Naive B cell (primary cell): ENCODE measurements around the gene MAN2A2. TPM values are rescaled to one million over a fixed set of nuclear protein-coding genes. Genes with fewer than 3 reads are reported as not detected.
"Not testable (repeated sequence)": the region's sequence is repeated elsewhere in the genome, so short reads cannot be mapped to it uniquely, and the experiment has no call there.

Source experiments
- ATAC-seq, 2 donors: fragments of 150-1000 bp; cut with Tn5 transposase; 2 replicates each; pipeline ENCODE4 v1.10.0; 2021; ENCODE audit warnings: low read depth in 2 of 2, mild to moderate bottlenecking in 2 of 2, moderate library complexity in 2 of 2
- DNase-seq: peaks from one replicate; pipeline ENCODE4 v3.0.0; 2022
- H3K27ac Mint-ChIP-seq, 6 donors: one replicate each; pipeline ENCODE4 v1.8.0; 2020 to 2022; ENCODE audit warnings: mild to moderate bottlenecking in 6 of 6, mixed read lengths in 6 of 6, moderate library complexity in 5 of 6, inconsistent platforms in 2 of 6
- H3K27me3 Mint-ChIP-seq, 3 donors: one replicate each; pipeline ENCODE4 v1.8.0; 2021 to 2022; ENCODE audit warnings: mixed read lengths in 3 of 3, mild to moderate bottlenecking in 1 of 3
- H3K36me3 Mint-ChIP-seq, 2 donors: one replicate each; pipeline ENCODE4 v1.8.0; 2020 to 2022; ENCODE audit warnings: mixed read lengths in 2 of 2, inconsistent platforms in 1 of 2, mild to moderate bottlenecking in 1 of 2
- H3K4me1 Mint-ChIP-seq, 3 donors: one replicate each; pipeline ENCODE4 v1.8.0; 2020 to 2022; ENCODE audit warnings: mixed read lengths in 3 of 3, inconsistent platforms in 1 of 3, mild to moderate bottlenecking in 1 of 3, moderate library complexity in 1 of 3
- H3K4me3 Mint-ChIP-seq, 8 donors: one replicate each; pipeline ENCODE4 v1.8.0; 2020 to 2022; ENCODE audit warnings: mild to moderate bottlenecking in 8 of 8, mixed read lengths in 8 of 8, moderate library complexity in 8 of 8, inconsistent platforms in 2 of 8
- H3K9me3 Mint-ChIP-seq, 7 donors: one replicate each; pipeline ENCODE4 v1.8.0; 2020 to 2022; ENCODE audit warnings: mixed read lengths in 7 of 7, mild to moderate bottlenecking in 5 of 7, inconsistent platforms in 2 of 7, moderate library complexity in 1 of 7
- polyA plus RNA-seq, 6 donors: library from polyadenylated mRNA; unstranded; fragments of 300-500 nt; fragmentation: Illumina TruSeq; gene quantifications; one replicate each; pipeline ENCODE4 v1.2.3, GENCODE V29; 2021; ENCODE audit warnings: low read depth in 6 of 6

MAN2A2 gene
- polyA plus RNA-seq, 6 donors from 2014 or later, result 1.4 to 8.9 (median 6.5) TPM

DNA sequence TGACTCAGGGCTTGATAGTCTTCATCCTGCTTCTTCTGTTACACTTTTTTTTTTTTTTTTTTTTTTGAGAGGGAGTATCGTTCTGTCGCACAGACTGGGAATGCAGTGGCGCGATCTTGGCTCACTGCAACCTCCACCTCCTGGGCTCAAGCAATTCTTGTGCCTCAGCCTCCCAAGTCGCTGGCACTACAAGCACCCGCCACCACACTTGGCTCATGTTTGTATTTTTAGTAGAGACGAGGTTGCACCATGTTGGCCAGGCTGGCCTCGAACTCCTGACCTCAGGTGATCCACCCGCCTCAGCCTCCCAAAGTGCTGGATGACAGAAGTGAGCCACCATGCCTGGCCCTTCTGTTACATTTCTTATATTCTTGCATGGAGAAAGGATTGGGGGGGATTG is 28.1 kb upstream of the MAN2A2 start:
- H3K4me3 Mint-ChIP-seq, result peak overlapping the region in 1 of 8 donors; percentile 53
- H3K36me3 Mint-ChIP-seq, result peaks cover 0 to 17% of the 10 kb centered on the region in 2 donors
- not testable (repeated sequence) for DNase-seq, H3K9me3 Mint-ChIP-seq, H3K27me3 Mint-ChIP-seq, ATAC-seq
- peak overlapping the region in 1 of 6 donors; percentile 15 for H3K27ac Mint-ChIP-seq
- H3K4me1 Mint-ChIP-seq, result peaks cover 17 to 32% (median 23%) of the 10 kb centered on the region in 3 donors

DNA sequence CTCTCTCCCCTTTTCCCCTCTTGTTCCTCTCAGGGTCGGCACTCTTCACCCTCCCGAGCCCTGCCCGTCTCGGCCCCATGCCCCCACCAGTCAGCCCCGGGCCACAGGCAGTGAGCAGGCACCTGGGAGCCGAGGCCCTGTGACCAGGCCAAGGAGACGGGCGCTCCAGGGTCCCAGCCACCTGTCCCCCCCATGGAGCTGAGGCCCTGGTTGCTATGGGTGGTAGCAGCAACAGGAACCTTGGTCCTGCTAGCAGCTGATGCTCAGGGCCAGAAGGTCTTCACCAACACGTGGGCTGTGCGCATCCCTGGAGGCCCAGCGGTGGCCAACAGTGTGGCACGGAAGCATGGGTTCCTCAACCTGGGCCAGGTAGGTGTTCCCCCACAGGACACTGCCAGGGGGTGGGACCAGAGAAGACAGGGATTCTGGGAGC is 27.5 kb upstream of the MAN2A2 start:
- no peak overlapping the region for H3K27ac Mint-ChIP-seq

DNA sequence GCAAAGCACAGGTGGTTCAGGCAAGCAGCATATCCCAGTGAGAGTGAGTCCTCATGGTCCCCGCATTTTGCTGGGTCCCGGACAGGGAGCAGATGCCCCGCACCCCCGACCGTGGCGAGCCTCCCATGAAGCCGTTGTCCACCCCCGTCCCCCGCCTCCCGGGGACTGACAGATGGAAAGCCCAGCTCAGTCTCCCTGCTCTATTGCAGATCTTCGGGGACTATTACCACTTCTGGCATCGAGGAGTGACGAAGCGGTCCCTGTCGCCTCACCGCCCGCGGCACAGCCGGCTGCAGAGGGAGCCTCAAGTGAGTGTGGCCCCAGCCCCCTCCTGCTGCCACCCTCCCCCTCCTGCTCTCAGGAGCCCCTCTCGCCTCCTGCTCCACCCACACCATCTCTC is 27.1 kb upstream of the MAN2A2 start:
- ATAC-seq, result no peak
- H3K4me3 Mint-ChIP-seq, result no peak overlapping the region
- H3K27ac Mint-ChIP-seq, result peak overlapping the region in 1 of 6 donors; percentile 54
- no peaks in the 10 kb centered on the region for H3K9me3 Mint-ChIP-seq
- H3K36me3 Mint-ChIP-seq, result peaks cover 0 to 17% of the 10 kb centered on the region in 2 donors
- no peak for DNase-seq
- no peaks in the 10 kb centered on the region for H3K27me3 Mint-ChIP-seq
- H3K4me1 Mint-ChIP-seq, result peaks cover 7 to 22% (median 14%) of the 10 kb centered on the region in 3 donors

More for the DNA sequence above, 27.5 kb upstream of the MAN2A2 start:
- DNase-seq, result no peak
- Mint-ChIP-seq H3K27me3 (no peaks in the 10 kb centered on the region), H3K9me3 (no peaks in the 10 kb centered on the region), H3K4me3 (no peak overlapping the region), H3K36me3 (peaks cover 0 to 17% of the 10 kb centered on the region in 2 donors), H3K4me1 (peaks cover 11 to 26% (median 17%) of the 10 kb centered on the region in 3 donors)
- ATAC-seq, result no peak

DNA sequence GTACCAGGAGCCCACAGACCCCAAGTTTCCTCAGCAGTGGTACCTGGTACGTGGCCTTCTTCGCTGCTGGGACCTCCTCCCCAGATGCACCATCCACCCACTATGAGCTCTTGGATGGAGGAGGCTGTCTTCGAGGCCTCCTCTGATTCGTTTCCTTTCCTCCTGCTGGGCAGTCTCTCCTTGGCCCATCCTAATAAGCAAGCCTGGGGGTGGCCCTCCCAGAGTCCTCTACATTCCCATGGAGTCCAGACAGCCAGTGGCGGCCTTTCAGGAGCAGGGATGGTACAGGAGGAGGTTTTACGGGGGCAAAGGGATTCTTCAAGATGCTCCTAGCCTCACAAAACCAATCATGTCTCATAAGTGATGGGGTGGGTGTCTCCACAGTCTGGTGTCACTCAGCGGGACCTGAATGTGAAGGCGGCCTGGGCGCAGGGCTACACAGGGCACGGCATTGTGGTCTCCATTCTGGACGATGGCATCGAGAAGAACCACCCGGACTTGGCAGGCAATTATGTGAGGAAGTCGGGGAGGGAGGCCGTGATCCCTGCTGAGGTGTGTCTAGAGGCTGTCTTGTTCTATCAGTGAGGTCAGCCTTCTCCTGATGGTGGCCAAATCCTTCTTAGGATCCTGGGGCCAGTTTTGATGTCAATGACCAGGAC is 26.5 kb upstream of the MAN2A2 start:
- Mint-ChIP-seq H3K27me3 (no peaks in the 10 kb centered on the region), H3K9me3 (no peaks in the 10 kb centered on the region), H3K36me3 (peaks cover 0 to 17% of the 10 kb centered on the region in 2 donors), H3K4me1 (peaks cover 7 to 22% (median 14%) of the 10 kb centered on the region in 3 donors), H3K4me3 (peak overlapping the region in 1 of 8 donors; percentile 25), H3K27ac (peak overlapping the region in 1 of 6 donors; percentile 54)
- DNase-seq, result no peak
- ATAC-seq, result no peak

DNA sequence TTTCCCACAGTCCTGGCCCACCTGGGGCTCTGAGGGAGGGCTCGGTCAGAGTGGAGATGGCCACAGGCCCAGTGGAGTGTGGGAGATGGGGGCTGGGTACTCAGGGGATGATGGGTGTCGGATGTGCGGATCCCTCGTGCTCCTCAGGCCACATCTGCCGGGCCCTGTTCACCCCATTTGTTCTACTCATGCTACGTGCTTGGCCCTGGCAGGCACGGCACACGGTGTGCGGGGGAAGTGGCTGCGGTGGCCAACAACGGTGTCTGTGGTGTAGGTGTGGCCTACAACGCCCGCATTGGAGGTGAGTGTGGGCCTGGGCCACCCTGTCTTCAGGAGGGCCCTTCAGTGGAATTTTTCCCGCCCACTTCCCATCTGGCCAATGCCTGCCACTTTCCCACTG is 25.8 kb upstream of the MAN2A2 start:
- no peaks in the 10 kb centered on the region for H3K27me3 Mint-ChIP-seq
- no peak overlapping the region for H3K4me3 Mint-ChIP-seq
- peaks cover 5 to 20% (median 12%) of the 10 kb centered on the region in 3 donors for H3K4me1 Mint-ChIP-seq
- peaks cover 0 to 17% of the 10 kb centered on the region in 2 donors for H3K36me3 Mint-ChIP-seq
- DNase-seq, result no peak
- no peaks in the 10 kb centered on the region for H3K9me3 Mint-ChIP-seq
- no peak for ATAC-seq
- H3K27ac Mint-ChIP-seq, result peak overlapping the region in 2 of 6 donors; percentile 54 to 79

DNA sequence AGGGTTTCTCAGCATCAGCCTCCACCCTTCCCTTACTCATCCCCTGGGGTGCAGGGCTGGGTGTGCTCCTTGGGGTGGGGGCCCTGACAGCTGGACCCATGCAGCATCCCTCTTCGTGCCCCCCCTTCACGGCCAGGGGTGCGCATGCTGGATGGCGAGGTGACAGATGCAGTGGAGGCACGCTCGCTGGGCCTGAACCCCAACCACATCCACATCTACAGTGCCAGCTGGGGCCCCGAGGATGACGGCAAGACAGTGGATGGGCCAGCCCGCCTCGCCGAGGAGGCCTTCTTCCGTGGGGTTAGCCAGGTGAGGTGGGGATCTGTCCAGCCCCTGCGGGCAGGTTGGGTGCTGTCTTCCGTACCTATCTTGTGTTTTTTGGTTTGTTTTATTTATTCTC is 25.1 kb upstream of the MAN2A2 start:
- Mint-ChIP-seq H3K4me1 (peaks cover 3 to 13% (median 5%) of the 10 kb centered on the region in 3 donors), H3K4me3 (no peak overlapping the region)

DNA sequence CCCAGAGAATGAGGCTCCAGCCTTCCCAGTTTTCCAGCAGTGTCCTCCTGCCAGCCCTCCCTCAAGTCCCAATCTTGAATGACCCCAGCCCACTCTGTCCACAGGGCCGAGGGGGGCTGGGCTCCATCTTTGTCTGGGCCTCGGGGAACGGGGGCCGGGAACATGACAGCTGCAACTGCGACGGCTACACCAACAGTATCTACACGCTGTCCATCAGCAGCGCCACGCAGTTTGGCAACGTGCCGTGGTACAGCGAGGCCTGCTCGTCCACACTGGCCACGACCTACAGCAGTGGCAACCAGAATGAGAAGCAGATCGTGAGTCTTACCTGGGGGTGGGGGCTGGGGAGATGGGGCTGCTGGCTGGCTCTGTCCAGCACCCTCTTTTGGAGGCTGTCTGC is 24.4 kb upstream of the MAN2A2 start:
- no peak overlapping the region for H3K4me3 Mint-ChIP-seq
- no peak for ATAC-seq
- H3K27me3 Mint-ChIP-seq, result no peaks in the 10 kb centered on the region
- H3K9me3 Mint-ChIP-seq, result no peaks in the 10 kb centered on the region
- DNase-seq, result no peak
- H3K36me3 Mint-ChIP-seq, result peaks cover 0 to 17% of the 10 kb centered on the region in 2 donors
- peaks cover 2 to 9% (median 3%) of the 10 kb centered on the region in 3 donors for H3K4me1 Mint-ChIP-seq
- no peak overlapping the region for H3K27ac Mint-ChIP-seq

More for the DNA sequence above, 25.1 kb upstream of the MAN2A2 start:
- DNase-seq, result no peak
- peaks cover 0 to 17% of the 10 kb centered on the region in 2 donors for H3K36me3 Mint-ChIP-seq
- no peaks in the 10 kb centered on the region for H3K27me3 Mint-ChIP-seq
- no peaks in the 10 kb centered on the region for H3K9me3 Mint-ChIP-seq
- no peak overlapping the region for H3K27ac Mint-ChIP-seq
- ATAC-seq, result no peak

DNA sequence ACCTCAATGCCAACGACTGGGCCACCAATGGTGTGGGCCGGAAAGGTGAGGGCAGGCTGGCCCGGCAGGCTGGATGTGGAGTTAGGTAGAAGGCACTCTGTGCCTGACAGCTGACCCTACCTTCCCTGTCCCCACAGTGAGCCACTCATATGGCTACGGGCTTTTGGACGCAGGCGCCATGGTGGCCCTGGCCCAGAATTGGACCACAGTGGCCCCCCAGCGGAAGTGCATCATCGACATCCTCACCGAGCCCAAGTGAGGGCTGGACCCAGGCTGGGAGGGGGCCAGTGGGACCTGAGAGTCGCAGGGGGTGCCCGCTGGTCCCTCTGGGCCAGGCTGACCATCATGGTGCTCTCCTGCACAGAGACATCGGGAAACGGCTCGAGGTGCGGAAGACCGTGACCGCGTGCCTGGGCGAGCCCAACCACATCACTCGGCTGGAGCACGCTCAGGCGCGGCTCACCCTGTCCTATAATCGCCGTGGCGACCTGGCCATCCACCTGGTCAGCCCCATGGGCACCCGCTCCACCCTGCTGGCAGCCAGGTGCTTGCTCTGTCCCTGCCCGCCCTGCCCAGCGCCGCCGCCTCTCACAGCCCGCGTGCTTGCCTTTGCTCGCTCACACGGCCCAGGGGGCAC is 23.3 kb upstream of the MAN2A2 start:
- DNase-seq (no peak), ATAC-seq (no peak)
- no peaks in the 10 kb centered on the region for H3K27me3 Mint-ChIP-seq
- H3K4me1 Mint-ChIP-seq, result peaks cover 4 to 12% (median 6%) of the 10 kb centered on the region in 3 donors
- no peaks in the 10 kb centered on the region for H3K9me3 Mint-ChIP-seq
- H3K4me3 Mint-ChIP-seq, result no peak overlapping the region
- peaks cover 0 to 17% of the 10 kb centered on the region in 2 donors for H3K36me3 Mint-ChIP-seq
- H3K27ac Mint-ChIP-seq, result no peak overlapping the region

DNA sequence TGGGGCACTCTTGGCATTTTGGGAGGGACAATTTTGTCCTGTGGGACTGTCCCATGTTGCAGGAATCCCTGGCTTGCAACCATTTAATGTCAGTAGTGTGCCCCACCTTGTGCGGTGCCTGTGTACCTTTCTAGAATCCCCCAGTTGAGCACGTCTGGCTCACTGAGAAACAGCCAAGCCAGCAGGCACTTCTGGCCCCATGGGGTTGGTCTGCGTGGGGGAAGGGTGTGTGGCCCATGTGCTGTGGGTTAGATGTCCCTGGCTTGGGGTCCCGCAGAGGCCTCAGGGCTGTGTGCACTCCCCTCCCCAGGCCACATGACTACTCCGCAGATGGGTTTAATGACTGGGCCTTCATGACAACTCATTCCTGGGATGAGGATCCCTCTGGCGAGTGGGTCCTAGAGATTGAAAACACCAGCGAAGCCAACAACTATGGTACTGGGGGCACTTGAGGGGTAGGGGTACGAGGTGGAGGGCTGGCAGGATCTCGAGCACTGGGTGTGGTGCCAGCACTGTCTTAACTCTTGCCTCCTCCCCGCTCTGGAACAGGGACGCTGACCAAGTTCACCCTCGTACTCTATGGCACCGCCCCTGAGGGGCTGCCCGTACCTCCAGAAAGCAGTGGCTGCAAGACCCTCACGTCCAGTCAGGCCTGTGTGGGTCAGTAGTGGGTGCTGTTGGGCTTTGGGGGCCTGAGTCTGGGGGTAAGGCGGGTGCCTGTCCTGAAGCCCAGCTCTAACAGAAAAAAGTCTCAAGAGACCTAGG is 22.5 kb upstream of the MAN2A2 start:
- H3K4me3 Mint-ChIP-seq, result no peak overlapping the region
- no peak for DNase-seq
- H3K4me1 Mint-ChIP-seq, result peaks cover 11 to 19% (median 14%) of the 10 kb centered on the region in 3 donors
- H3K27me3 Mint-ChIP-seq, result no peaks in the 10 kb centered on the region
- peaks cover 0 to 17% of the 10 kb centered on the region in 2 donors for H3K36me3 Mint-ChIP-seq
- ATAC-seq, result no peak
- H3K9me3 Mint-ChIP-seq, result no peaks in the 10 kb centered on the region
- H3K27ac Mint-ChIP-seq, result no peak overlapping the region

DNA sequence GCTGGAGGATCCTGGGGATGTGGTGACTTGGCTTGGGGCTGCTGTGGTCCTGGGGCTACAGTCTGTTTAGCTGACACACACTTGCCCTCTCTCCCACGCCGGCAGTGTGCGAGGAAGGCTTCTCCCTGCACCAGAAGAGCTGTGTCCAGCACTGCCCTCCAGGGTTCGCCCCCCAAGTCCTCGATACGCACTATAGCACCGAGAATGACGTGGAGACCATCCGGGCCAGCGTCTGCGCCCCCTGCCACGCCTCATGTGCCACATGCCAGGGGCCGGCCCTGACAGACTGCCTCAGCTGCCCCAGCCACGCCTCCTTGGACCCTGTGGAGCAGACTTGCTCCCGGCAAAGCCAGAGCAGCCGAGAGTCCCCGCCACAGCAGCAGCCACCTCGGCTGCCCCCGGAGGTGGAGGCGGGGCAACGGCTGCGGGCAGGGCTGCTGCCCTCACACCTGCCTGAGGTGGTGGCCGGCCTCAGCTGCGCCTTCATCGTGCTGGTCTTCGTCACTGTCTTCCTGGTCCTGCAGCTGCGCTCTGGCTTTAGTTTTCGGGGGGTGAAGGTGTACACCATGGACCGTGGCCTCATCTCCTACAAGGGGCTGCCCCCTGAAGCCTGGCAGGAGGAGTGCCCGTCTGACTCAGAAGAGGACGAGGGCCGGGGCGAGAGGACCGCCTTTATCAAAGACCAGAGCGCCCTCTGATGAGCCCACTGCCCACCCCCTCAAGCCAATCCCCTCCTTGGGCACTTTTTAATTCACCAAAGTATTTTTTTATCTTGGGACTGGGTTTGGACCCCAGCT is 21.7 kb upstream of the MAN2A2 start:
- Mint-ChIP-seq H3K36me3 (peaks cover 0 to 16% of the 10 kb centered on the region in 2 donors), H3K27ac (no peak overlapping the region), H3K27me3 (no peaks in the 10 kb centered on the region), H3K4me1 (peaks cover 16 to 25% (median 21%) of the 10 kb centered on the region in 3 donors), H3K4me3 (no peak overlapping the region), H3K9me3 (no peaks in the 10 kb centered on the region)
- no peak for DNase-seq
- no peak for ATAC-seq

DNA sequence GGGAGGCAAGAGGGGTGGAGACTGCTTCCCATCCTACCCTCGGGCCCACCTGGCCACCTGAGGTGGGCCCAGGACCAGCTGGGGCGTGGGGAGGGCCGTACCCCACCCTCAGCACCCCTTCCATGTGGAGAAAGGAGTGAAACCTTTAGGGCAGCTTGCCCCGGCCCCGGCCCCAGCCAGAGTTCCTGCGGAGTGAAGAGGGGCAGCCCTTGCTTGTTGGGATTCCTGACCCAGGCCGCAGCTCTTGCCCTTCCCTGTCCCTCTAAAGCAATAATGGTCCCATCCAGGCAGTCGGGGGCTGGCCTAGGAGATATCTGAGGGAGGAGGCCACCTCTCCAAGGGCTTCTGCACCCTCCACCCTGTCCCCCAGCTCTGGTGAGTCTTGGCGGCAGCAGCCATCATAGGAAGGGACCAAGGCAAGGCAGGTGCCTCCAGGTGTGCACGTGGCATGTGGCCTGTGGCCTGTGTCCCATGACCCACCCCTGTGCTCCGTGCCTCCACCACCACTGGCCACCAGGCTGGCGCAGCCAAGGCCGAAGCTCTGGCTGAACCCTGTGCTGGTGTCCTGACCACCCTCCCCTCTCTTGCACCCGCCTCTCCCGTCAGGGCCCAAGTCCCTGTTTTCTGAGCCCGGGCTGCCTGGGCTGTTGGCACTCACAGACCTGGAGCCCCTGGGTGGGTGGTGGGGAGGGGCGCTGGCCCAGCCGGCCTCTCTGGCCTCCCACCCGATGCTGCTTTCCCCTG is 21.0 kb upstream of the MAN2A2 start:
- ATAC-seq (no peak), DNase-seq (no peak)
- H3K27ac Mint-ChIP-seq, result no peak overlapping the region
- no peaks in the 10 kb centered on the region for H3K27me3 Mint-ChIP-seq
- H3K4me1 Mint-ChIP-seq, result peaks cover 15 to 22% (median 17%) of the 10 kb centered on the region in 3 donors
- no peaks in the 10 kb centered on the region for H3K9me3 Mint-ChIP-seq
- peaks cover 0 to 8% of the 10 kb centered on the region in 2 donors for H3K36me3 Mint-ChIP-seq
- peak overlapping the region in 1 of 8 donors; percentile 77 for H3K4me3 Mint-ChIP-seq

DNA sequence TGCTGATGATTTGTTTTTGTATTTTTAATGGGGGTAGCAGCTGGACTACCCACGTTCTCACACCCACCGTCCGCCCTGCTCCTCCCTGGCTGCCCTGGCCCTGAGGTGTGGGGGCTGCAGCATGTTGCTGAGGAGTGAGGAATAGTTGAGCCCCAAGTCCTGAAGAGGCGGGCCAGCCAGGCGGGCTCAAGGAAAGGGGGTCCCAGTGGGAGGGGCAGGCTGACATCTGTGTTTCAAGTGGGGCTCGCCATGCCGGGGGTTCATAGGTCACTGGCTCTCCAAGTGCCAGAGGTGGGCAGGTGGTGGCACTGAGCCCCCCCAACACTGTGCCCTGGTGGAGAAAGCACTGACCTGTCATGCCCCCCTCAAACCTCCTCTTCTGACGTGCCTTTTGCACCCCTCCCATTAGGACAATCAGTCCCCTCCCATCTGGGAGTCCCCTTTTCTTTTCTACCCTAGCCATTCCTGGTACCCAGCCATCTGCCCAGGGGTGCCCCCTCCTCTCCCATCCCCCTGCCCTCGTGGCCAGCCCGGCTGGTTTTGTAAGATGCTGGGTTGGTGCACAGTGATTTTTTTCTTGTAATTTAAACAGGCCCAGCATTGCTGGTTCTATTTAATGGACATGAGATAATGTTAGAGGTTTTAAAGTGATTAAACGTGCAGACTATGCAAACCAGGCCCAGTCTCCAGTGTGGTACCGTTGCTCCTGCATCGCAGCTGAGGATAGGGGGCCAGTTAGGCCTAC is 20.1 kb upstream of the MAN2A2 start:
- H3K9me3 Mint-ChIP-seq, result no peaks in the 10 kb centered on the region
- no peaks in the 10 kb centered on the region for H3K27me3 Mint-ChIP-seq
- ATAC-seq (no peak), DNase-seq (no peak)
- peaks cover 17 to 22% (median 20%) of the 10 kb centered on the region in 3 donors for H3K4me1 Mint-ChIP-seq
- H3K36me3 Mint-ChIP-seq, result peaks cover 0 to 6% of the 10 kb centered on the region in 2 donors
- peak overlapping the region in 2 of 6 donors; percentile 59 to 72 for H3K27ac Mint-ChIP-seq
- H3K4me3 Mint-ChIP-seq, result peak overlapping the region in 6 of 8 donors; percentile 33 to 77 (median 57)
